Vagina (tissue), 2 donors: Measurements from ENCODE around the gene SMYD1.

Source experiments
- CTCF ChIP-seq, 3 experiments: fragments of 450-650 bp in 2 of 3; fragments of 200-600 bp in 1 of 3; sonication (generic) in 1 of 3; IDR thresholded peaks; one replicate each; pipeline ENCODE4 v1.5.1; 2017 to 2019; ENCODE audit warnings: antibody characterized with exemption in 3 of 3, mild to moderate bottlenecking in 2 of 3, moderate library complexity in 2 of 3
- POLR2A ChIP-seq, 2 donors: fragments of 450-650 bp; IDR thresholded peaks; one replicate each; pipeline ENCODE4 v1.6.1; 2017; ENCODE audit warnings: antibody characterized with exemption in 2 of 2, mild to moderate bottlenecking in 2 of 2, moderate library complexity in 2 of 2
- POLR2AphosphoS5 ChIP-seq, 2 donors: sonication (generic); formaldehyde crosslinking; IDR thresholded peaks; one replicate each; pipeline ENCODE4 v1.9.0; 2017; ENCODE audit warnings: antibody characterized with exemption in 2 of 2, mild to moderate bottlenecking in 2 of 2, low read depth in 1 of 2; ENCODE audit not compliant: insufficient read depth in 1 of 2

- TF ChIP-seq POLR2AphosphoS5 (IDR thresholded peaks at IDR 0.05; ENCODE audit: insufficient read depth in 1 of 2, low read depth in 1 of 2) (no peak), CTCF (IDR thresholded peaks at IDR 0.05) (no peak), POLR2A (IDR thresholded peaks at IDR 0.05) (no peak)
Measured at GRCh38 chr2:88057437-88057844, 10.2 kb upstream of the SMYD1 start.
